Measurements from ENCODE around the gene MDFI. TPM values are rescaled to one million over a fixed set of nuclear protein-coding genes. Genes with fewer than 3 reads are reported as not detected.

MDFI gene
- total RNA-seq, 4 donors from 2014 or later: 1.4 to 6.5 (median 2.3) TPM; not detected in 1

DNA sequence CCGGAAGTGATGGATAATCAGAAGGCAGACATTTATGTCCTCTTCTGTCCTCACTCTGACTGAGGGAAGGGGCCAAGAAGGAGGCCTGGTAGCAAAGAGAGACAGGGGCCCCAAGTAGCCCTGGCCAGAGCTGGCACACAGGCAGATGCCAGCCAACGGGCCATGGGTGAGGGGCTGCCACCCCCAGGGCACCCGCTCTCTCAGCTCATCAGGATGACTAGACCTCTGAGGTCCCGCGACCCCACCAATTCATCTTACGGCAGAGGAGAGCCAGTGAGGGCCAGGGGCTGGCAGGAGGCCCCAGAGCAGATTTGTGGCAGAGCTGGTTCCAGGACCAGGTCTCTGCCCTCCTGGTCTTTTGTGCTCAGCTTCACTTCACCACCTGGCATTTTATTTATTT is 43.1 kb upstream of the MDFI start:
- peaks cover 0 to 88% of the 10 kb centered on the region in 2 donors for H3K36me3 ChIP-seq
- H3K27me3 ChIP-seq: no peaks in the 10 kb centered on the region
- TF ChIP-seq, protein P1, sequence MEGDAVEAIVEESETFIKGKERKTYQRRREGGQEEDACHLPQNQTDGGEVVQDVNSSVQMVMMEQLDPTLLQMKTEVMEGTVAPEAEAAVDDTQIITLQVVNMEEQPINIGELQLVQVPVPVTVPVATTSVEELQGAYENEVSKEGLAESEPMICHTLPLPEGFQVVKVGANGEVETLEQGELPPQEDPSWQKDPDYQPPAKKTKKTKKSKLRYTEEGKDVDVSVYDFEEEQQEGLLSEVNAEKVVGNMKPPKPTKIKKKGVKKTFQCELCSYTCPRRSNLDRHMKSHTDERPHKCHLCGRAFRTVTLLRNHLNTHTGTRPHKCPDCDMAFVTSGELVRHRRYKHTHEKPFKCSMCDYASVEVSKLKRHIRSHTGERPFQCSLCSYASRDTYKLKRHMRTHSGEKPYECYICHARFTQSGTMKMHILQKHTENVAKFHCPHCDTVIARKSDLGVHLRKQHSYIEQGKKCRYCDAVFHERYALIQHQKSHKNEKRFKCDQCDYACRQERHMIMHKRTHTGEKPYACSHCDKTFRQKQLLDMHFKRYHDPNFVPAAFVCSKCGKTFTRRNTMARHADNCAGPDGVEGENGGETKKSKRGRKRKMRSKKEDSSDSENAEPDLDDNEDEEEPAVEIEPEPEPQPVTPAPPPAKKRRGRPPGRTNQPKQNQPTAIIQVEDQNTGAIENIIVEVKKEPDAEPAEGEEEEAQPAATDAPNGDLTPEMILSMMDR (IDR thresholded peaks at IDR 0.05): no peak
- TF ChIP-seq POLR2AphosphoS5 (IDR thresholded peaks at IDR 0.05) (no peak), EP300 (IDR thresholded peaks at IDR 0.05) (no peak), POLR2A (IDR thresholded peaks at IDR 0.05) (no peak)
- no peak overlapping the region for H3K27ac ChIP-seq
- H3K9me3 ChIP-seq: no peaks in the 10 kb centered on the region
- H3K4me3 ChIP-seq: no peak overlapping the region
- no peaks in the 10 kb centered on the region for H3K4me1 ChIP-seq
- no peak for ATAC-seq
- WGBS, 2 donors (ENCODE audit: low coverage in 1 of 2): 75 to 88% methylated on average over 6 of the region's 6 CpGs

DNA sequence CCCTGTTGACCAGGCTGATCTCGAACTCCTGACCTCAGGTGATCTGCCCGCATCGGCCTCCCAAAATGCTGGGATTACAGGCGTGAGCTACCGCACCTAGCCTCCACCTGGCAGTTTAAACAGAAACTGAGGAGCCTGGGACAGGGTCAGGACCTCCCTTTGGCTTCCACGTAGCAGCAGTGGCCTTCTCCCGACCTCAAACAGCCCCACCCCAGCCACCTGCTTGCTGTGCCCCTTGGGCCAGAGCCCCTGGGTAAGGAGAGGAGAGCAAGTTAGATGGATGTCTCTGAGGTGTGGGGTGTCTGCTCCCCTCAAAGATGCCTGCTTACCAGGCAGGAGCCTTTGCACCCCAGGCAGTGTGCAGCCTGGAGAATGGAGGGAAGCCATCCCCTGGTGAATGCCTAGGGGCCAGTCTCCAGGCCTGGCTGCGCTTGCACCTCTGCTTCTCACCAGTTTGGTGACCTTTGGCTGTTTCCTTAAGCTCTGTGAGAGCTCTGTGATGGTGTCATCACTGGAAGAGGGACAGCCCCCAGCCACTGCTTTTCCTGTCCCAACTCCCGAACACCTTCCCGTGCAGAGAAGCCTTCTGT is 42.1 kb upstream of the MDFI start:
- Histone ChIP-seq H3K27ac (no peak overlapping the region), H3K4me3 (no peak overlapping the region), H3K4me1 (no peaks in the 10 kb centered on the region), H3K27me3 (no peaks in the 10 kb centered on the region), H3K36me3 (peaks cover 0 to 80% of the 10 kb centered on the region in 2 donors), H3K9me3 (no peaks in the 10 kb centered on the region)
- no peak for ATAC-seq
- 100% methylated on average over 1 of the region's 10 CpGs for WGBS, 2 donors (ENCODE audit: low coverage in 1 of 2)
- TF ChIP-seq, protein P1 (IDR thresholded peaks at IDR 0.05): no peak
- TF ChIP-seq EP300 (IDR thresholded peaks at IDR 0.05): no peak
- TF ChIP-seq POLR2A (IDR thresholded peaks at IDR 0.05): no peak
- TF ChIP-seq POLR2AphosphoS5 (IDR thresholded peaks at IDR 0.05): no peak

DNA sequence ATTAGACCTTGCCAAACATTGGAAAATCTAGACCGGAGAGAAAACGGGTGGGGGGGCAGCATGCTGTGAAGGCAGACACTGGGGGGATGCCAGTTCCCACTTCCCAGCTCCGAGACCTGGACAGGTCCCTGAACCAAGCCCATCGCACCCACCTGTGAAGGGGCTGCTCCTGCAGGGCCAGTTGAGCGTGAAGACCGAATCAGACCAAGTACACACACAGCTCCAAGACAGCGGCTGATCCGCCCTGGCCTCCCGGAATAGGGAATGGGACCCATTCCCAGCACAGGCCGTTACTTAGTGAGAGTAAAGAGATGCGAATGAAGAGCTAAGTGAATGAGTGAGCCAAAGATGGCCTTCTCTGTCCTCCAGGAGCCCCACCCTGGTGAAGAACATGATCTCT is 41.5 kb upstream of the MDFI start:
- no peak overlapping the region for H3K27ac ChIP-seq
- ATAC-seq: no peak
- no peaks in the 10 kb centered on the region for H3K9me3 ChIP-seq
- no peak overlapping the region for H3K4me3 ChIP-seq
- no peaks in the 10 kb centered on the region for H3K4me1 ChIP-seq
- no peak for TF ChIP-seq POLR2A (IDR thresholded peaks at IDR 0.05)
- TF ChIP-seq EP300 (IDR thresholded peaks at IDR 0.05): no peak
- no peaks in the 10 kb centered on the region for H3K27me3 ChIP-seq
- no CpG with 5 or more reads among the region's 11 CpGs for WGBS, 2 donors (ENCODE audit: low coverage in 1 of 2)
- peaks cover 0 to 74% of the 10 kb centered on the region in 2 donors for H3K36me3 ChIP-seq

- ATAC-seq: no peak
- TF ChIP-seq POLR2AphosphoS5 (IDR thresholded peaks at IDR 0.05) (no peak), POLR2A (IDR thresholded peaks at IDR 0.05) (no peak), EP300 (IDR thresholded peaks at IDR 0.05) (no peak)
- TF ChIP-seq, protein P1 (IDR thresholded peaks at IDR 0.05): no peak
- 86% methylated on average over 5 of the region's 19 CpGs; no CpG with 5 or more reads in 1 of the 2 donors for WGBS, 2 donors (ENCODE audit: low coverage in 1 of 2)
- H3K4me3 ChIP-seq: no peak overlapping the region
- peaks cover 0 to 6% (median 0%) of the 10 kb centered on the region in 3 donors for H3K4me1 ChIP-seq
- H3K9me3 ChIP-seq: no peaks in the 10 kb centered on the region
- H3K36me3 ChIP-seq: peaks cover 0 to 74% of the 10 kb centered on the region in 2 donors
- H3K27ac ChIP-seq: no peak overlapping the region
- H3K27me3 ChIP-seq: no peaks in the 10 kb centered on the region
These were observed 40.8 kb upstream of the MDFI start for GRCh38 chr6:41597246-41598000.

- no peak for ATAC-seq
- Histone ChIP-seq H3K27me3 (no peaks in the 10 kb centered on the region), H3K4me3 (no peak overlapping the region), H3K9me3 (no peaks in the 10 kb centered on the region), H3K36me3 (peaks cover 0 to 67% of the 10 kb centered on the region in 2 donors), H3K4me1 (peaks cover 0 to 18% (median 5%) of the 10 kb centered on the region in 3 donors), H3K27ac (no peak overlapping the region)
- WGBS, 2 donors (ENCODE audit: low coverage in 1 of 2): no CpG with 5 or more reads among the region's 8 CpGs
- no peak for TF ChIP-seq EP300 (IDR thresholded peaks at IDR 0.05)
- TF ChIP-seq, protein P1 (IDR thresholded peaks at IDR 0.05): no peak
- no peak for TF ChIP-seq POLR2A (IDR thresholded peaks at IDR 0.05)
- TF ChIP-seq POLR2AphosphoS5 (IDR thresholded peaks at IDR 0.05): no peak
These were observed 39.6 kb upstream of the MDFI start for GRCh38 chr6:41598670-41599014.
